ENCODE measurements around the gene COPE. TPM values are rescaled to one million over a fixed set of nuclear protein-coding genes. Genes with fewer than 3 reads are reported as not detected.

Gene COPE
- total RNA-seq, 2 experiments from 2014 or later = 218 to 258 TPM

DNA sequence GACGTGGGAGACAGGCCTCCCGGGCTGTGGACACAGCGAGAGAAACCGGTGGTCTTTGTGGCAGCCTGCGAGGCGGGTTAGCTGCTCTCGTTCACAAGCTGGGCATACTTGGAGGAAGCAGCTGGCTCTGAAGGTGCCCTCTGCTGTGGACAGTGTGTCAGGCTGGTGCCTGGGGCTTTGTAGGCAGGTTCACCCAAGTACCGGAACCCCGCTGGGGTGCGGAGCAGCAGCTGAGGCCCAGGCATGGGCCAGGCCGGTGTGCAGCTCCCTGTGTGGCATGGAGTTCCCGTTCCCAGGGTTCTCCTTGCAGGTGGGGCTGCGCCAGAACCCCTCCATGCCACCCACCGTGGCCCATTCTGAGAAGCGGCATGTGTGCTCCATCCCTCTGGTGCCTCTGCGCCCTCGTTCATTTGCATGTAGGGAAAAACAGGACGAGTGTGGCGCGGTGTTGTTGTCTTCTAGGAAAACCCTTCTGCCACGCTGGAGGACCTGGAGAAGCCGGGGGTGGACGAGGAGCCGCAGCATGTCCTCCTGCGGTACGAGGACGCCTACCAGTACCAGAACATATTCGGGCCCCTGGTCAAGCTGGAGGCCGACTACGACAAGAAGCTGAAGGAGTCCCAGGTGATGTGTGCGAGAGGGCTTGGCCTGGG, 67.4 kb downstream of the COPE start:
- H3K9me3 Mint-ChIP-seq = no peaks in the 10 kb centered on the region
- H3K27me3 Mint-ChIP-seq = no peaks in the 10 kb centered on the region
- DNase-seq = no peak
- H3K36me3 Mint-ChIP-seq (ENCODE audit: low read depth) = peaks cover 60% of the 10 kb centered on the region
- H3K27ac Mint-ChIP-seq = no peak overlapping the region
- ChIA-PET POLR2A (no interaction called here), CTCF (interaction anchor here (1.1 to 2.3 kb wide), 3 partner anchors 9 to 15 kb away, joined by 4 to 6 read pairs (median 4); no protein-coding TSS in a partner anchor)
- H3K4me1 Mint-ChIP-seq = peaks cover 31% of the 10 kb centered on the region
- no peak overlapping the region for H3K4me3 Mint-ChIP-seq

DNA sequence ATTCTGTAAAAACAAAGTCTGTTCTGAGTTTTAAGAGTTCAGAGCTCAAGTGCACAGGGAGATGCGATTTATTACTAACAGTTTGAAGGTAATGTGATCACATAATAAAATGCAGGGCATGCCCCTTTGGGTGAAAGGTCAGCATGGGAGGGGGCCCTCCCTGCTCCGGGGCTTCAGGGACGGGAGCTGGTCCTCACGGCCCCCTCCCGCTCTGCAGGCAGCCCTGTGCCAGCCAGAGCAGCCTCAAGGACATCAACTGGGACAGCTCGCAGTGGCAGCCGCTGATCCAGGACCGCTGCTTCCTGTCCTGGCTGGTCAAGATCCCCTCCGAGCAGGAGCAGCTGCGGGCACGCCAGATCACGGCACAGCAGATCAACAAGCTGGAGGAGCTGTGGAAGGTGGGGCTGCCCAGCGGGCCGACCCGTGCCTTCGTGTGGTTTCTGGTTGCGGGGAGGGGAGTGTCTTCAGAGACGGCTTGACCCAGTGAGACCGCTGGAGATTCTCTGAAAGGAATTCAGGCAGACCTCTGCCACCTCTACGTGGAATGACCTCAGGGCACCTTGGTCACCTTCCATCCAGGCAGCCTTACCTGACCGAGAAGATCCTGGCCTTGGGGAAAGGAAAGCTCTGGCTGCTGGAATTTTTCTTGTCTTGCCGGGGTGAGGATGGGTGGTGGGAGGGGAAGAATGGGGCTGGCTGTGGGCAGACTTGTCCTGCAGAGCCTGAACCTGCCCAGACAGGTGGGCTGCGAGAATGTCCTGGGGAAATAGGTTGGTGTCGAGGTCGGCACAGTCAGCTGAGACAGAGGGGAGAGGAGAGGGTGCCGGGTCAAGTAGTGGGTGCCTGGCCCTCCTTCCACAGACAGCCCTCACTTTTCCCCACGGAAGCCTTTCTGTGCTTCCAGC, 68.5 kb downstream of the COPE start:
- Mint-ChIP-seq H3K9me3 (no peaks in the 10 kb centered on the region), H3K4me1 (peaks cover 39% of the 10 kb centered on the region), H3K27ac (no peak overlapping the region), H3K4me3 (no peak overlapping the region), H3K27me3 (no peaks in the 10 kb centered on the region), H3K36me3 (ENCODE audit: low read depth) (peaks cover 53% of the 10 kb centered on the region)
- POLR2A ChIA-PET = no interaction called here
- DNase-seq = no peak
- CTCF ChIA-PET = interaction anchor here (0.6 to 2.3 kb wide), 5 partner anchors 10 to 145 kb away, joined by 3 to 6 read pairs (median 4); no protein-coding TSS in a partner anchor

DNA sequence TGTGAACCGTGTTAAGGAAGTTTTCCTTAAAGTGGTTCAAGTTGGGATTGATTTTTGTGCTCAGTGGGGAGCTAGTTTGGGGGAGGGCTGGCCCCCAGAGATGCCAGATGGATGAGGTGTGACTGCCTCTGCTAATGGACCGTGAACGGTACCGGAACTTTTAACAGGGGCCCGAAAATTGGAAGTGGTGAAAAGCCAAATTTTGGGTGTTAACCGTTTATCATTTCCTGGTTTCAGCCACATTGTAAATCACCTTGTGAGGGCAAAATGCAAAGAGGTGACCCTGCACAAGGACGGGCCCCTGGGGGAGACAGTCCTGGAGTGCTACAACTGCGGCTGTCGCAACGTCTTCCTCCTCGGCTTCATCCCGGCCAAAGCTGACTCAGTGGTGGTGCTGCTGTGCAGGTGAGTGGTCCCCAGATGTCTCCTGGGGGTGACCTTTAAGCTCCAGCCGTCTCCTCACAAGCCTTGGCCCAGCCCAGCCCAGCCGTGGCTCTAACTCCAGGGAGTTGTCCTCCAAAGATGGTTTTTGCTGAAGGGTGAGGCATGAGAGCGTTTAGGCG, 69.3 kb downstream of the COPE start:
- no peaks in the 10 kb centered on the region for H3K27me3 Mint-ChIP-seq
- DNase-seq = no peak
- ChIA-PET CTCF (interaction anchor here (1.2 to 2.3 kb wide), 3 partner anchors 9 to 17 kb away, joined by 4 to 6 read pairs (median 4); no protein-coding TSS in a partner anchor), POLR2A (no interaction called here)
- H3K36me3 Mint-ChIP-seq (ENCODE audit: low read depth) = peaks cover 48% of the 10 kb centered on the region
- peaks cover 45% of the 10 kb centered on the region for H3K4me1 Mint-ChIP-seq
- H3K9me3 Mint-ChIP-seq = no peaks in the 10 kb centered on the region
- H3K27ac Mint-ChIP-seq = peak overlapping the region; percentile 9
- H3K4me3 Mint-ChIP-seq = no peak overlapping the region

Other genes starting within 250 kb of the COPE start
- gene CRTC1, start 235.7 kb downstream of the COPE start, total RNA-seq = 10 to 100 TPM; 10.2 to 10.3 TPM
- gene COMP, start 128.1 kb downstream of the COPE start, total RNA-seq = not detected
- gene UPF1, start 87.4 kb downstream of the COPE start, total RNA-seq = 10 to 100 TPM; 89.4 to 97.3 TPM
- not detected for gene CERS1, start 23.2 kb downstream of the COPE start, total RNA-seq
- gene DDX49, start 328 bp upstream of the COPE start, total RNA-seq = 10 to 100 TPM; 40.6 to 50.6 TPM
- gene HOMER3, start 21.8 kb upstream of the COPE start, total RNA-seq = not detected
- 100 to 1,000 TPM; 128 to 144 TPM for gene SUGP2, start 114.1 kb upstream of the COPE start, total RNA-seq
- 10 to 100 TPM; 38.6 to 39.3 TPM for gene ARMC6, start 114.2 kb upstream of the COPE start, total RNA-seq
- 10 to 100 TPM; 20.6 to 22.2 TPM for gene SLC25A42, start 144.6 kb upstream of the COPE start, total RNA-seq
- 10 to 100 TPM; 23.1 to 24.1 TPM for gene TMEM161A, start 219.1 kb upstream of the COPE start, total RNA-seq